GM23338 (cell line): ENCODE results near the gene MED1. TPM values are rescaled to one million over a fixed set of nuclear protein-coding genes. Genes with fewer than 3 reads are reported as not detected.

Experiments used
- ATAC-seq: fragments of 200-7000 bp; cut with Tn5 transposase; 3 replicates; pipeline ENCODE4 v1.9.1; 2020
- DNase-seq: peaks from one replicate; pipeline ENCODE4 v3.0.0-alpha.2; 2015; ENCODE audit warnings: low spot score
- H2AFZ ChIP-seq: fragments of 200-600 bp; sonication (generic); 2 replicates; pipeline ENCODE4 v1.8.0; 2016; ENCODE audit warnings: antibody characterized with exemption, mild to moderate bottlenecking, moderate library complexity
- H3F3A ChIP-seq: fragments of 200-600 bp; sonication (generic); replicated peaks from 2 replicates; pipeline ENCODE4 v1.8.0; 2017; ENCODE audit warnings: antibody characterized with exemption, mixed run types, low read depth
- H3K27ac ChIP-seq: fragments of 200-600 bp; sonication (generic); 2 replicates; pipeline ENCODE4 v1.6.1; 2016; ENCODE audit warnings: low read depth
- H3K27me3 ChIP-seq: fragments of 200-600 bp; sonication (generic); 2 replicates; pipeline ENCODE4 v1.8.0; 2016; ENCODE audit warnings: mild to moderate bottlenecking, mixed run types, moderate library complexity; ENCODE audit not compliant: insufficient read depth
- H3K36me3 ChIP-seq: fragments of 200-600 bp; sonication (generic); 2 replicates; pipeline ENCODE4 v1.8.0; 2016; ENCODE audit warnings: mild to moderate bottlenecking; ENCODE audit not compliant: insufficient read depth
- H3K4me1 ChIP-seq: fragments of 200-600 bp; sonication (generic); 2 replicates; pipeline ENCODE4 v1.8.0; 2016; ENCODE audit warnings: mild to moderate bottlenecking, moderate library complexity; ENCODE audit not compliant: insufficient read depth
- H3K4me2 ChIP-seq: fragments of 200-600 bp; sonication (generic); 2 replicates; pipeline ENCODE4 v1.7.1; 2017; ENCODE audit warnings: mixed run types
- H3K4me3 ChIP-seq: fragments of 200-600 bp; sonication (generic); 2 replicates; pipeline ENCODE4 v1.6.1; 2016; ENCODE audit warnings: mixed run types
- H3K79me2 ChIP-seq: fragments of 200-600 bp; sonication (generic); replicated peaks from 2 replicates; pipeline ENCODE4 v1.8.0; 2017; ENCODE audit warnings: mild to moderate bottlenecking; ENCODE audit not compliant: insufficient read depth
- H3K9me2 ChIP-seq: fragments of 200-600 bp; sonication (generic); 2 replicates; pipeline ENCODE4 v1.8.0; 2017; ENCODE audit not compliant: insufficient read depth
- H4K20me1 ChIP-seq: fragments of 200-600 bp; sonication (generic); replicated peaks from 2 replicates; pipeline ENCODE4 v1.8.0; 2017; ENCODE audit warnings: mild to moderate bottlenecking; ENCODE audit not compliant: insufficient read depth
- H3K27ac Mint-ChIP-seq: 2 replicates; pipeline ENCODE4 v1.8.0; 2020; ENCODE audit warnings: inconsistent platforms, mild to moderate bottlenecking, moderate library complexity, mixed read lengths
- H3K27me3 Mint-ChIP-seq: 3 replicates; pipeline ENCODE4 v1.8.0; 2022; ENCODE audit warnings: low read depth, mild to moderate bottlenecking, moderate library complexity, mixed read lengths, inconsistent platforms; ENCODE audit not compliant: insufficient read depth, poor library complexity
- H3K36me3 Mint-ChIP-seq: 3 replicates; pipeline ENCODE4 v1.8.0; 2021; ENCODE audit warnings: low read depth, mild to moderate bottlenecking, inconsistent platforms, moderate library complexity, mixed read lengths
- H3K4me1 Mint-ChIP-seq: 3 replicates; pipeline ENCODE4 v1.8.0; 2020; ENCODE audit warnings: mild to moderate bottlenecking, inconsistent platforms, mixed read lengths
- H3K4me3 Mint-ChIP-seq: 3 replicates; pipeline ENCODE4 v1.8.0; 2021; ENCODE audit warnings: moderate library complexity, mild to moderate bottlenecking, inconsistent platforms, mixed read lengths
- H3K9me3 Mint-ChIP-seq: 3 replicates; pipeline ENCODE4 v1.8.0; 2020; ENCODE audit warnings: moderate library complexity, mild to moderate bottlenecking, inconsistent platforms, mixed read lengths
- CREB1 ChIP-seq: fragments of 250-450 bp; sonication (Bioruptor Pico); IDR thresholded peaks from 2 replicates; pipeline ENCODE4 v1.5.0; 2020; ENCODE audit warnings: low read depth, mild to moderate bottlenecking, moderate library complexity
- CTCF ChIP-seq, 2 experiments: fragments of 200-600 bp in 1 of 2; sonication (generic) in 1 of 2; conservative IDR thresholded peaks; 2 replicates each; pipeline versions ENCODE4 v1.5.1 to v1.6.1; 2016 to 2017; ENCODE audit warnings: antibody characterized with exemption in 2 of 2, low read depth in 2 of 2, mild to moderate bottlenecking in 2 of 2, moderate library complexity in 1 of 2
- EZH2 ChIP-seq: fragments of 200-600 bp; sonication (generic); IDR thresholded peaks from one replicate; pipeline ENCODE4 v1.8.0; 2017; ENCODE audit warnings: antibody characterized with exemption, mild to moderate bottlenecking, low read depth; ENCODE audit not compliant: unreplicated experiment
- JUNB ChIP-seq: IDR thresholded peaks from one replicate; pipeline ENCODE4 v1.6.1; 2016; ENCODE audit warnings: antibody characterized with exemption; ENCODE audit not compliant: unreplicated experiment
- NANOG ChIP-seq: IDR thresholded peaks from 2 replicates; pipeline ENCODE4 v1.6.1; 2016; ENCODE audit warnings: antibody characterized with exemption, borderline replicate concordance
- POLR2AphosphoS5 ChIP-seq: IDR thresholded peaks from 2 replicates; pipeline ENCODE4 v1.6.1; 2016; ENCODE audit warnings: antibody characterized with exemption, low read depth
- REST ChIP-seq: IDR thresholded peaks from one replicate; pipeline ENCODE4 v1.6.1; 2018; ENCODE audit warnings: antibody characterized with exemption; ENCODE audit not compliant: unreplicated experiment
- STAT1 ChIP-seq: IDR thresholded peaks from one replicate; pipeline ENCODE4 v1.6.1; 2016; ENCODE audit warnings: antibody characterized with exemption; ENCODE audit not compliant: unreplicated experiment
- ZNF331 ChIP-seq: fragments of 250-450 bp; sonication (Bioruptor Pico); IDR thresholded peaks from 2 replicates; pipeline ENCODE4 v1.5.0; 2020; ENCODE audit warnings: low read depth, mild to moderate bottlenecking, moderate library complexity
- polyA plus RNA-seq: library from polyadenylated mRNA; unstranded; fragments of >200 nt; fragmentation: Nextera tagmentation; extraction: Ambion mirVana; gene quantifications from 2 replicates; pipeline ENCODE4 v1.2.1, GENCODE V29; 2016
- total RNA-seq: library from RNA; depleted of rRNA; stranded (reverse); fragments of >200 nt; shearing (Covaris generic); gene quantifications from 2 replicates; pipeline ENCODE4 v1.2.3, GENCODE V29; 2014
- TF ChIP-seq, protein P1 (sequence below): IDR thresholded peaks from 2 replicates; pipeline ENCODE4 v1.6.1; 2016; ENCODE audit warnings: antibody characterized with exemption

Gene MED1
- total and polyA plus RNA-seq, 2 experiments from 2014 or later = 19.0 to 42.3 TPM

GRCh38 chr17:39359994-39360393, 91.1 kb downstream of the MED1 start:
- H3K27ac ChIP-seq = no peak overlapping the region
- Mint-ChIP-seq H3K36me3 (no peaks in the 10 kb centered on the region), H3K27ac (no peak overlapping the region), H3K4me1 (peaks cover 7% of the 10 kb centered on the region; the same call in 2 of the 3 replicates), H3K27me3 (no peaks in the 10 kb centered on the region), H3K4me3 (no peak overlapping the region), H3K9me3 (no peaks in the 10 kb centered on the region)
- H3K9me2 ChIP-seq = no peaks in the 10 kb centered on the region
- 0 out of 2 replicates have a peak, but pooled peaks cover 3% of the 10 kb centered on the region for H3F3A ChIP-seq
- TF ChIP-seq NANOG (no peak), CREB1 (no peak)
- 0 out of 2 replicates have a peak, but pooled peaks cover 3% of the 10 kb centered on the region for H3K4me1 ChIP-seq
- ATAC-seq (no peak), DNase-seq (no peak)
- no peaks in the 10 kb centered on the region for H4K20me1 ChIP-seq
- H3K27me3 ChIP-seq = no peaks in the 10 kb centered on the region
- no peak overlapping the region for H3K4me3 ChIP-seq
- no peak overlapping the region for H2AFZ ChIP-seq
- no peaks in the 10 kb centered on the region for H3K36me3 ChIP-seq
- H3K79me2 ChIP-seq = no peaks in the 10 kb centered on the region
- no peak overlapping the region for H3K4me2 ChIP-seq

DNA sequence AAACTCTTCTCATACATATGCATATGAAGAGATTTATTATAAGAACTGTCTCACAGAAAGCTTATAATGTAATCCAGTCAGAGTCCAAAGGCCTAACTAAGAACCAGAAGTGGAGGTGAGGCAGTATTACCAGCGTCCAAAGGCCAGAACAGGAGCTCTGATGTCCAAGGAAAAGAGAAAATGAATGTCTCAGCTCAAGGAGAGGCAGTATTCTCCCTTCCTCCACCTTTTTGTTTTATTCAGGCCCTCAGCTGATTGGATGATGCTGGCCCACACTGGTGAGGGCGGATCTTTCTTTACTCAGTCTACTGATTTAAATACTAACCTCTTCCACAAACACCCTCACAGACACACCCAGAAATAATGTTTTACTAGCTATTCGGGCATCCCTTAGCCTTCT, 93.1 kb downstream of the MED1 start:
- Histone ChIP-seq H3K4me3 (no peak overlapping the region), H3F3A (0 out of 2 replicates have a peak, but pooled peaks cover 3% of the 10 kb centered on the region), H2AFZ (peak overlapping the region; percentile 48; the same call in 1 of the 2 replicates), H3K79me2 (no peaks in the 10 kb centered on the region), H3K4me2 (no peak overlapping the region), H3K9me2 (no peaks in the 10 kb centered on the region), H3K4me1 (0 out of 2 replicates have a peak, but pooled peaks cover 3% of the 10 kb centered on the region), H3K27me3 (no peaks in the 10 kb centered on the region), H3K27ac (no peak overlapping the region), H3K36me3 (no peaks in the 10 kb centered on the region), H4K20me1 (no peaks in the 10 kb centered on the region)
- ATAC-seq = peak; percentile 68
- Mint-ChIP-seq H3K4me1 (peaks cover 7% of the 10 kb centered on the region; the same call in 2 of the 3 replicates), H3K4me3 (no peak overlapping the region), H3K36me3 (no peaks in the 10 kb centered on the region), H3K9me3 (no peaks in the 10 kb centered on the region), H3K27me3 (no peaks in the 10 kb centered on the region), H3K27ac (peak overlapping the region; percentile 23; the same call in 1 of the 2 replicates)
- peak; percentile 21 for DNase-seq
- TF ChIP-seq EZH2 = no peak
- no peak for TF ChIP-seq POLR2AphosphoS5
- TF ChIP-seq, protein P1, sequence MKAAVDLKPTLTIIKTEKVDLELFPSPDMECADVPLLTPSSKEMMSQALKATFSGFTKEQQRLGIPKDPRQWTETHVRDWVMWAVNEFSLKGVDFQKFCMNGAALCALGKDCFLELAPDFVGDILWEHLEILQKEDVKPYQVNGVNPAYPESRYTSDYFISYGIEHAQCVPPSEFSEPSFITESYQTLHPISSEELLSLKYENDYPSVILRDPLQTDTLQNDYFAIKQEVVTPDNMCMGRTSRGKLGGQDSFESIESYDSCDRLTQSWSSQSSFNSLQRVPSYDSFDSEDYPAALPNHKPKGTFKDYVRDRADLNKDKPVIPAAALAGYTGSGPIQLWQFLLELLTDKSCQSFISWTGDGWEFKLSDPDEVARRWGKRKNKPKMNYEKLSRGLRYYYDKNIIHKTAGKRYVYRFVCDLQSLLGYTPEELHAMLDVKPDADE = no peak
- no peak for TF ChIP-seq REST
- TF ChIP-seq JUNB = no peak
- no peak for TF ChIP-seq ZNF331 (CRISPR knock-in tag)
- TF ChIP-seq CTCF (conservative IDR thresholded peaks at IDR 0.05; ENCODE audit: low read depth in 2 of 2) = no peak
- TF ChIP-seq STAT1 = no peak
